Glutamatergic neuron (in vitro differentiated cells): ENCODE results near the gene DPEP2NB. TPM values are rescaled to one million over a fixed set of nuclear protein-coding genes. Genes with fewer than 3 reads are reported as not detected.

ENCODE experiments used
- DNase-seq: peaks from one replicate; pipeline ENCODE4 v3.0.0; 2022
- H3K27ac Mint-ChIP-seq: one replicate; pipeline ENCODE4 v1.8.0; 2020; ENCODE audit warnings: mild to moderate bottlenecking, mixed read lengths, inconsistent platforms; ENCODE audit not compliant: unreplicated experiment
- H3K27me3 Mint-ChIP-seq: one replicate; pipeline ENCODE4 v1.8.0; 2020; ENCODE audit warnings: mild to moderate bottlenecking, moderate library complexity, mixed read lengths, inconsistent platforms; ENCODE audit not compliant: unreplicated experiment
- H3K36me3 Mint-ChIP-seq: one replicate; pipeline ENCODE4 v1.8.0; 2020; ENCODE audit warnings: mild to moderate bottlenecking, mixed read lengths, inconsistent platforms; ENCODE audit not compliant: unreplicated experiment
- H3K4me1 Mint-ChIP-seq: one replicate; pipeline ENCODE4 v1.8.0; 2020; ENCODE audit warnings: mild to moderate bottlenecking, low read depth, mixed read lengths, inconsistent platforms; ENCODE audit not compliant: unreplicated experiment
- H3K4me3 Mint-ChIP-seq: one replicate; pipeline ENCODE4 v1.8.0; 2020; ENCODE audit warnings: mild to moderate bottlenecking, mixed read lengths, inconsistent platforms; ENCODE audit not compliant: unreplicated experiment
- H3K9me3 Mint-ChIP-seq: one replicate; pipeline ENCODE4 v1.8.0; 2020; ENCODE audit warnings: mild to moderate bottlenecking, moderate library complexity, mixed read lengths, inconsistent platforms; ENCODE audit not compliant: unreplicated experiment
- CTCF ChIP-seq: fragments of 200-600 bp; sonication (generic); IDR thresholded peaks from one replicate; pipeline ENCODE4 v1.5.0; 2021; ENCODE audit not compliant: partially characterized antibody, unreplicated experiment
- total RNA-seq: library from RNA; stranded (reverse); fragmentation: NEBNext Ultra II Directional; extraction: Animal tissue kit (Norgen Biotek cat#: 25700); gene quantifications from one replicate; pipeline ENCODE4 v1.2.1, GENCODE V29; 2021; ENCODE audit not compliant: unreplicated experiment

DPEP2NB gene
- total RNA-seq, 1 donor from 2014 or later = not detected

GRCh38 chr16:68055395-68055794 lies 39.7 kb upstream of the DPEP2NB start:
- H3K9me3 Mint-ChIP-seq = peaks cover 2% of the 10 kb centered on the region
- no peak overlapping the region for H3K4me3 Mint-ChIP-seq
- peaks cover 2% of the 10 kb centered on the region for H3K27me3 Mint-ChIP-seq
- TF ChIP-seq CTCF = no peak
- H3K36me3 Mint-ChIP-seq = no peaks in the 10 kb centered on the region
- peaks cover 2% of the 10 kb centered on the region for H3K4me1 Mint-ChIP-seq
- DNase-seq = no peak
- H3K27ac Mint-ChIP-seq = no peak overlapping the region

GRCh38 chr16:68049449-68049848 lies 33.7 kb upstream of the DPEP2NB start:
- Mint-ChIP-seq H3K36me3 (no peaks in the 10 kb centered on the region), H3K9me3 (peaks cover 2% of the 10 kb centered on the region), H3K27ac (no peak overlapping the region), H3K4me3 (no peak overlapping the region), H3K4me1 (peaks cover 2% of the 10 kb centered on the region), H3K27me3 (peaks cover 2% of the 10 kb centered on the region)
- DNase-seq = no peak
- TF ChIP-seq CTCF = no peak

- Mint-ChIP-seq H3K9me3 (no peaks in the 10 kb centered on the region), H3K4me1 (no peaks in the 10 kb centered on the region), H3K27ac (no peak overlapping the region), H3K36me3 (no peaks in the 10 kb centered on the region), H3K4me3 (no peak overlapping the region), H3K27me3 (no peaks in the 10 kb centered on the region)
- TF ChIP-seq CTCF = no peak
- no peak for DNase-seq
Observed at GRCh38 chr16:68047987-68048386, 32.3 kb upstream of the DPEP2NB start.

GRCh38 chr16:68046106-68046505 lies 30.4 kb upstream of the DPEP2NB start:
- DNase-seq = no peak
- Mint-ChIP-seq H3K9me3 (no peaks in the 10 kb centered on the region), H3K36me3 (no peaks in the 10 kb centered on the region), H3K4me1 (no peaks in the 10 kb centered on the region), H3K4me3 (no peak overlapping the region), H3K27me3 (no peaks in the 10 kb centered on the region), H3K27ac (peak overlapping the region; percentile 8)
- TF ChIP-seq CTCF = no peak

GRCh38 chr16:68041783-68042182 lies 26.1 kb upstream of the DPEP2NB start:
- no peaks in the 10 kb centered on the region for H3K4me1 Mint-ChIP-seq
- peaks cover 3% of the 10 kb centered on the region for H3K27me3 Mint-ChIP-seq
- H3K27ac Mint-ChIP-seq = no peak overlapping the region
- no peak for TF ChIP-seq CTCF
- peaks cover 5% of the 10 kb centered on the region for H3K36me3 Mint-ChIP-seq
- no peaks in the 10 kb centered on the region for H3K9me3 Mint-ChIP-seq
- no peak overlapping the region for H3K4me3 Mint-ChIP-seq
- no peak for DNase-seq
